Measurements from ENCODE around the gene CLTA.

GRCh38 chr9:36164989-36165388, 25.7 kb upstream of the CLTA start:
- TF ChIP-seq EZH2 (IDR thresholded peaks at IDR 0.05; ENCODE audit: borderline replicate concordance, low read length), result no peak
- no peak for TF ChIP-seq CTCF (IDR thresholded peaks at IDR 0.05; ENCODE audit: low read length)

All from OCI-LY1 (cell line).